Subcutaneous adipose tissue (tissue), 4 donors: Measurements from ENCODE around the gene RB1. TPM values are rescaled to one million over a fixed set of nuclear protein-coding genes. Genes with fewer than 3 reads are reported as not detected.

Source experiments
- total RNA-seq, 4 donors: library from RNA; depleted of rRNA; stranded (reverse); fragments of >200 nt; gene quantifications; one replicate each; pipeline ENCODE4 v1.1.0, GENCODE V29; 2016
- TF ChIP-seq, protein P1 (sequence below): fragments of 450-650 bp; IDR thresholded peaks from one replicate; pipeline ENCODE4 v1.5.1; 2016; ENCODE audit warnings: low read depth, mild to moderate bottlenecking, control low read depth, antibody characterized with exemption, moderate library complexity

RB1 gene
- total RNA-seq, 4 donors from 2014 or later = 35.0 to 85.6 (median 45.6) TPM

DNA sequence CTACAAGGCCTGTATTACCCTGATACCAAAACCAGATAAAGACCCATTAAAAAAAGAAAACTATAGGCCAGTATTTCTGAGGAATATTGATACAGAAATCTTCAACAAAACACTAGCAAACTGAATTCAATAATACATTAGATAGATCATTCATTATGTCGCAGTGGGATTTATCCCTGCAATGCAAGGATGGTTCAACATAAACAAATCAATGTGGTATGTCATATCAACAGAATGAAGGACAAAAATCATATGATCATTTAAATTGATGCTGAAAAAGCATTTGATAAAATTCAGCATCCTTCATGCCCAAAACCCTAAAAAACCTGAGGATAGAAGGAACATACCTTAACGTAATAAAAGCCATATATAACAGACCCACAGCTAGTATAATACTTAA, 50.0 kb downstream of the RB1 start:
- TF ChIP-seq, protein P1, sequence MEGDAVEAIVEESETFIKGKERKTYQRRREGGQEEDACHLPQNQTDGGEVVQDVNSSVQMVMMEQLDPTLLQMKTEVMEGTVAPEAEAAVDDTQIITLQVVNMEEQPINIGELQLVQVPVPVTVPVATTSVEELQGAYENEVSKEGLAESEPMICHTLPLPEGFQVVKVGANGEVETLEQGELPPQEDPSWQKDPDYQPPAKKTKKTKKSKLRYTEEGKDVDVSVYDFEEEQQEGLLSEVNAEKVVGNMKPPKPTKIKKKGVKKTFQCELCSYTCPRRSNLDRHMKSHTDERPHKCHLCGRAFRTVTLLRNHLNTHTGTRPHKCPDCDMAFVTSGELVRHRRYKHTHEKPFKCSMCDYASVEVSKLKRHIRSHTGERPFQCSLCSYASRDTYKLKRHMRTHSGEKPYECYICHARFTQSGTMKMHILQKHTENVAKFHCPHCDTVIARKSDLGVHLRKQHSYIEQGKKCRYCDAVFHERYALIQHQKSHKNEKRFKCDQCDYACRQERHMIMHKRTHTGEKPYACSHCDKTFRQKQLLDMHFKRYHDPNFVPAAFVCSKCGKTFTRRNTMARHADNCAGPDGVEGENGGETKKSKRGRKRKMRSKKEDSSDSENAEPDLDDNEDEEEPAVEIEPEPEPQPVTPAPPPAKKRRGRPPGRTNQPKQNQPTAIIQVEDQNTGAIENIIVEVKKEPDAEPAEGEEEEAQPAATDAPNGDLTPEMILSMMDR = no peak

DNA sequence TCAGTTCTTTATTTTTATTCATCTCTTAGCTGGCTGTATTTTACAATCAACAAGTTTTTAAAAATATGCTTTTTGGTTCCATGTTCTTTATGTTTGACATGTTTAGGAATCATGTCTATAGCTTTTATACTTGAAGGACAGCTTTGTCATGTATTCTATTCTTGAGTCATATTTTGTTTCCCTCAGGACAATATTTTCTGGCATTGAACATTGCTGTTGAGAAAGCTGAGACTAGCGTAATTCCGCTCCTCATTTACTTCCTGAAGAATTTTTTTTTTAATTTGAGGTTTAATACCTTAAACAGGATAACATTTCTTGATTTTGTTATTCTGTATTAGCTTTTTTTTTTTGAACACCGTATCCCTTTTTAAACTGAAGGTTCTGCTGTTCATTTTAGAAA, 53.2 kb downstream of the RB1 start:
- TF ChIP-seq, protein P1 = no peak

DNA sequence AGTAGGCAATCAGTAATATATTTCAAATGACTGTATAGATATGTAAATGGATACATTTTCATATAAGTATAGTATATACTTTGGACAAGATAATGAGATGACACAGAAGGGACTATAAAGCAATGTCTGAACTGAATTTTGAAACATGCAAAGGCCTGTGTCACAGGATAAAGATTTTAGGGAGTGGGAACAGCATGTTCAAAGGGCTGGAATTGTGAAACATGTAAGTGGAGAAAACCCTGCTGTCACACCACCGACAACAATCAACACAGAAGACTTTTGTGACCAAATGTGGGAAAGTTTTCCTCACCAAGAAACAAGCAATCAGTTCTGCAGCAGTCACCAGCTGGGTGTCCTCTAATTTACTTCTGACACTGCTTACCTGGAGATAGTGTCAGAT, 66.4 kb downstream of the RB1 start:
- TF ChIP-seq, protein P1 = no peak

DNA sequence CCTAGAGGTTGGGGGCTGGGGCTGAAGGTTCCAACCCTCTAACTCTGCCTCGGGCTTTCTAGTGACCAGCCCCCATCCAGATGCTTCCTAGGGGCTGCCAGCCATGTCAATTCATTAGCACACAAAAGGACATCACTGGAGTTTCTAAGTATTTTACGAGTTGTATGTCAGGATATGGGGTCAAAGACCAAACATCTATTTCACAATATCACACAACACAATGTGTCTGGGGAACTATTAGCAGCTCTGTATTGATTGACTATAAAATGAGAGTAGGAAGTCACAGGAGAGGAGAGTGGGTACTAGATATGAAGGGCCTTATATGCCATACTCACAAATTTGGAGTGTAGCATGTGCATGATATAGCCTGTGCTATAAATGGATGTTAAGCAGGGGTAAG, 67.3 kb downstream of the RB1 start:
- TF ChIP-seq, protein P1 = no peak

DNA sequence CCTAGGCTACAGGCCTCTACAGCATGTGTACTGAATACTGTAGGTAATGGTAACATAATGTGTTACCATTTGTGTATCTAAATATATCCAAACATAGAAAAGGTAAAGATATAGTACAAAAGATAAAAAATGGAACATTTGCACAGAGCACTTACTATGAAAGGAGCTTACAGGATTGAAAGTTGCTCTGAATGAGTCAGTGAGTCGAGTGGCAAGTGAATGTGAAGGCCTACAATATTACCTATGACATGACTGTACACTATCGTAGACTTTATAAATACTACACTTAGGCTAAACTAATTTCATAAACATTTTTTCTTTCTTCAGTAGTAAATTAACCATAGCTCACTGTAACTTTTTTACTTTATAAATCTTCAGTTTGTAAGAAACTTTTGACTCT, 74.3 kb downstream of the RB1 start:
- TF ChIP-seq, protein P1 = no peak

DNA sequence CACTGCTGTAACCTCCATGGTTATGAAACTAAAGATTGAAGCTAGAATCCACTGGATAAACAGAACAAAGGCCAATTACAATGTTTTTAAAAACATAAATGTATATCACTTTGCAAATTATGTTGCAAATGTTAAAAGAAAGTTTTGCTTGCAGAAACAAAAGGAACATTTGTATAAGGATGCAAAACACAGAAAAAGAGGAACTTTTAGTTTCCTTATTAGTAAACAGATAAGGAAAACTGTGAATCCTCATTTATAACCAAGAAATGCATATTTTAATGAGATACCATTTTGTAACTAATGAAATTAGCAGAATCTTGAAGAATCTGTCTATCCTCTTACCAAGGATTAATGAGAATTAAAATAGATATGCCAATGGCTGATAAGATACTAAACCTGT, 77.0 kb downstream of the RB1 start:
- TF ChIP-seq, protein P1 = no peak

DNA sequence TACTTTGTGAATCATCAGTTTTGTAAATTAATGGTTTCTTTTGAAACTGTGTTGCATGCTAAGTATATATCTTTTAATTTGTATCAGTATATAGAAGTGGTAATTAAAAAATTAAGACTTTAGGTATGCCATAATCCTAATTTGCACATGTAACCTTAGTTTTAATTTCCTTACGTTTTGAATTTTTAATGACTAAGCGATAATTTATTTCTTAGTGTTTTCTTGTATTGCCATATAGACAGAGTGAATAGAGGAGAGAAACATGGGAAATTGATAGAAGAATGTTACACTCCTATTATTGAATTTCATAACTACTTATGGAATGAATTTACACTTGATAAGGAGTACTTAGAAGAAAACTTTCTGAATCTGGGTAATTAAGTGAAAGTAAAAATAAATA, 79.8 kb downstream of the RB1 start:
- TF ChIP-seq, protein P1 = no peak

DNA sequence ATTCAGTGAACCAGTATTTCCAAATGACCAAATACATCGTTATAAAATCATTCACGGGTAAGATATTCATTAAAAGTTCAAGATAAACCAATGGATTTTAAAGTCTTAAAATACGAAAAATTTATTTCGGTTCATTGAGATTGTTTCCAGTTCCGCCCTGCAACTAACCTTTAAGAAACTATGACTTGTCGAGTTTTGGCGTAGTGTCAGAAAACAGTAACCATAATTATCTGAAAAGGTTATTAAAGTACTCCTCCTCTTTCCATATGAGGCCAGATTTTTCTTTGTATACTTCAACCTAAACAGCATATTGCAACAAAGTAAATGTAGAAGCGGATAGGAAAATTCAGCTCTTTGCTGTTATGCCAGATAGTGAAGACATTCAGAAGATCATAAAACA, 83.3 kb downstream of the RB1 start:
- TF ChIP-seq, protein P1 = no peak
